HG03135 (cell line): Measurements from ENCODE around the gene P3H2.

ENCODE experiments used
- ATAC-seq: cut with Tn5 transposase; IDR thresholded peaks from one replicate; pipeline ENCODE4 v1.9.1; 2021; ENCODE audit warnings: mild to moderate bottlenecking, moderate library complexity; ENCODE audit not compliant: unreplicated experiment

The P3H2 gene

GRCh38 chr3:190127195-190127594 is 6.5 kb upstream of the P3H2 start:
- no peak for ATAC-seq

- no peak for ATAC-seq
These were observed 4.9 kb upstream of the P3H2 start for GRCh38 chr3:190125436-190126068.

GRCh38 chr3:190124067-190124466 is 3.4 kb upstream of the P3H2 start:
- ATAC-seq: no peak

GRCh38 chr3:190122198-190122771 is 1.6 kb upstream of the P3H2 start:
- ATAC-seq: no peak

- ATAC-seq: no peak
These were observed 686 bp upstream of the P3H2 start for GRCh38 chr3:190121383-190121782.

- ATAC-seq: no peak
These were observed 322 bp upstream of the P3H2 start for GRCh38 chr3:190121061-190121377.

GRCh38 chr3:190119461-190120268 is 1.0 kb downstream of the P3H2 start:
- no peak for ATAC-seq

- no peak for ATAC-seq
These were observed 2.3 kb downstream of the P3H2 start for GRCh38 chr3:190118438-190118837.

- ATAC-seq: no peak
These were observed 2.7 kb downstream of the P3H2 start for GRCh38 chr3:190117981-190118380.

GRCh38 chr3:190116551-190117067 is 4.1 kb downstream of the P3H2 start:
- no peak for ATAC-seq

- ATAC-seq: no peak
These were observed 9.9 kb downstream of the P3H2 start for GRCh38 chr3:190110826-190111225.

GRCh38 chr3:190109441-190109840 is 11.3 kb downstream of the P3H2 start:
- no peak for ATAC-seq

- ATAC-seq: no peak
These were observed 11.9 kb downstream of the P3H2 start for GRCh38 chr3:190108804-190109203.

- ATAC-seq: no peak
These were observed 14.8 kb downstream of the P3H2 start for GRCh38 chr3:190105876-190106275.

- ATAC-seq: no peak
These were observed 19.2 kb downstream of the P3H2 start for GRCh38 chr3:190101320-190102011.

GRCh38 chr3:190099099-190099498 is 21.6 kb downstream of the P3H2 start:
- ATAC-seq: no peak

GRCh38 chr3:190097617-190098016 is 23.1 kb downstream of the P3H2 start:
- ATAC-seq: no peak

- no peak for ATAC-seq
These were observed 23.7 kb downstream of the P3H2 start for GRCh38 chr3:190097025-190097424.

- no peak for ATAC-seq
These were observed 24.4 kb downstream of the P3H2 start for GRCh38 chr3:190096345-190096744.

GRCh38 chr3:190094160-190094718 is 26.5 kb downstream of the P3H2 start:
- ATAC-seq: no peak

- no peak for ATAC-seq
These were observed 28.4 kb downstream of the P3H2 start for GRCh38 chr3:190092250-190092649.
